GM18951 (cell line): ENCODE results near the gene HLX.

Experiments
- POLR2A ChIP-seq: IDR thresholded peaks from 4 replicates; pipeline ENCODE4 v1.6.1; 2011; ENCODE audit warnings: mild to moderate bottlenecking; ENCODE audit not compliant: insufficient read length, insufficient read depth; ENCODE audit errors: extremely low read depth
- in situ Hi-C: fragments of 300-500 bp; cut with MboI; formaldehyde crosslinking; loops from one replicate; pipeline ENCODE4 v1.12.0; 2022; ENCODE audit warnings: low sequenced_read_pairs, mixed read lengths, inconsistent platforms; ENCODE audit not compliant: unreplicated experiment

HLX gene

GRCh38 chr1:220894025-220894923 lies 15.0 kb downstream of the HLX start:
- in situ Hi-C loops, result no loop called here
- no peak for TF ChIP-seq POLR2A

DNA sequence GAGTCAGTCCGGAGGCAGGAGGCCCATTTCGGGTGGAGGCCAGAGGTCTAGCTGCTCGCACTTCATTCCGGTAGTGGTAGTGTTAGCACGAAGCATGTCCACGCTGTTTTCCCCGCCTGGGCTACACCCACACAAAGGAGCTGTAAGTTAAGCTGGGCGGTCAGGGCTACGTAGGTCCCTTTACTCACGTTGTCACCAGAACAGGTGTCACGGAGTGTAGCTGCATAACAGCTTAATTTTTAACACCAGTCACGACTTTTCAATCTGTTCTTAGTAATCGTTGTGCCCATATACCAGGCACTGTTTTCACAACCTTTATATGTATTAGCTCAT lies 15.6 kb downstream of the HLX start:
- in situ Hi-C loops, result no loop called here
- TF ChIP-seq POLR2A, result no peak

DNA sequence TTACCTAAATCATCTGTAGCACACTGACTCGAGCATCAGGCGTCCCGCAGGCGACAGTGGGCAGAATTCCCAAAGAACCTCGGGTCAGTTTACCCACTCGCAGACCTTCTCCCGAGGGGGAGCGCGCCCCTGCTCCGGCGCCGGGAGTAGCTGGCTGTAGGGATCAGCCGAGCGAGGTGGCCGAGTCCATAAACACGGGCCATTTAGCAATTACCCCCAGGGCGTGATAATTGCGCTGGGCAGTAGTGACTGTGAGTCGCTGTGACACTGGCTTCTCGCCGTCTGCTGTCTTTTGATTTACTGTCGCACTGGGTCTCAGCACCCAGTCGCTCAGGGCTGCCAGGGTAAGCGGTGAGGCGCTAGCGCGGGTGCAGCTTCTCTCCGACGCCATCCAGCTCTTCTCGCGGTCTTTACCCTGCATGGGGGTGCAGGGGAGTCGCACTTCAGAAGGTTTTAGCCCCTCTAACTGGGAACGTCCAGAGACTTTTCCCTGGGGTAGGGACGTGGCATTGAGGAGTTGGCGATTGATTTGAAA lies 16.2 kb downstream of the HLX start:
- TF ChIP-seq POLR2A, result no peak
- in situ Hi-C loops, result no loop called here

DNA sequence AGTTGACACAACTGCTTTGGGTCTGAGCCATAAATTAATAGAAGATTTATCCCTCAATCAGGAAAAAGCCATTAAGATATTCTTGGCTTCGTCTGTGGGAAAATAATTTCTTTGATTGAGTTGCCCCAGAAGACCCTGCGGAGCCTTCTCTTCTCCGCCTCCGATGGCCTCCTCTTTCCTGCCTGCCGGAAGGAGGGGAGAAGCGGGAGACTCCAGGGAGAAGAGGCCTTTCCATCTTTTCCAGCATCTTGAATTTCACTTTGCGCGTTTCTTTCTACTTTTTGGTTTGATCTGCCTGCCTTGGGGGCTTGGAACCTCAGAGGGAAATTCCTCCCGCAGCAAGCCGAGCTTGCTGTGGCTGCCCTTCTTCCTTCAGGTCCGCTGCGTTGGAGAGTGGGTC lies 16.8 kb downstream of the HLX start:
- no peak for TF ChIP-seq POLR2A
- in situ Hi-C loops, result no loop called here

DNA sequence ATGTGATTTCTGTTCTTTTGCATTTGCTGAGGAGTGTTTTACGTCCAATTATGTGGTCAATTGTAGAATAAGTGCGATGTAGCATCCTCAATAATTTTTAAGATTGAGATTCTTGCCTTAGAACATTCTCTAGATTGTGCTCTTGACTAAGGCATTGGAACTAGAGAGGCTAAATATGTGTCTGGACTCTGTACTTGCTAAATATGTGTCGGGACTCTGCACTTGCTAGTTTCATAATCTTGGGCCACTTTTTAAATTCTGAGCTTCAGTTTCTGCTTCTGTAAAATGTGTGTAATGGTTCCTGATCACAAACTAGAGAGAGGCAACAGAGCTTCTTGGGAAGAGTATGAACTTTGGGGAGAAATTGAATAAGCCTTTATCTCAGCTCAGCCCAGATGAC lies 21.6 kb downstream of the HLX start:
- in situ Hi-C loops, result no loop called here
- no peak for TF ChIP-seq POLR2A

DNA sequence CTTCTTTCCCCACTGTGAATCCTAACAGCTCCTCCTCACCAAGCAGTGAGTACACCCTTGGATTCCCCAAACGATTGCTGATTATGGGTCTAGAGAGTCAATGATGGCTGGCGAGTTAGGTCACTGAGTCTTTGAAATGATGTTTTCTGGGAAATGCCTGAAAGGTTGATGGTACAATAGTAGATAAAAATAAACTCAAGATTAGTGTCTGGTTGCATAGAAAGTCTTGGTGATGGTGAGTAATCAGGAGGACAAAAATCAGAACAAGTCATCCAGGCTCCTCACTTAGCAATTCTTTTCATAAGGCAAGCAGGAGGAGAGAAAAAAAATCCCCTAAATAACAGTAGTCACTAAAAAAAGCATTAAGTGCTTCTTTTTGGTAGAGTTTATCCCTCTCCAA lies 22.6 kb downstream of the HLX start:
- TF ChIP-seq POLR2A, result no peak
- in situ Hi-C loops, result no loop called here

- TF ChIP-seq POLR2A, result no peak
- in situ Hi-C loops, result no loop called here
Observed at GRCh38 chr1:220902916-220903315, 23.7 kb downstream of the HLX start.

GRCh38 chr1:220904876-220905275 lies 25.6 kb downstream of the HLX start:
- no peak for TF ChIP-seq POLR2A
- in situ Hi-C loops, result no loop called here

- TF ChIP-seq POLR2A, result no peak
- in situ Hi-C loops, result no loop called here
Observed at GRCh38 chr1:220905650-220906560, 26.7 kb downstream of the HLX start.

DNA sequence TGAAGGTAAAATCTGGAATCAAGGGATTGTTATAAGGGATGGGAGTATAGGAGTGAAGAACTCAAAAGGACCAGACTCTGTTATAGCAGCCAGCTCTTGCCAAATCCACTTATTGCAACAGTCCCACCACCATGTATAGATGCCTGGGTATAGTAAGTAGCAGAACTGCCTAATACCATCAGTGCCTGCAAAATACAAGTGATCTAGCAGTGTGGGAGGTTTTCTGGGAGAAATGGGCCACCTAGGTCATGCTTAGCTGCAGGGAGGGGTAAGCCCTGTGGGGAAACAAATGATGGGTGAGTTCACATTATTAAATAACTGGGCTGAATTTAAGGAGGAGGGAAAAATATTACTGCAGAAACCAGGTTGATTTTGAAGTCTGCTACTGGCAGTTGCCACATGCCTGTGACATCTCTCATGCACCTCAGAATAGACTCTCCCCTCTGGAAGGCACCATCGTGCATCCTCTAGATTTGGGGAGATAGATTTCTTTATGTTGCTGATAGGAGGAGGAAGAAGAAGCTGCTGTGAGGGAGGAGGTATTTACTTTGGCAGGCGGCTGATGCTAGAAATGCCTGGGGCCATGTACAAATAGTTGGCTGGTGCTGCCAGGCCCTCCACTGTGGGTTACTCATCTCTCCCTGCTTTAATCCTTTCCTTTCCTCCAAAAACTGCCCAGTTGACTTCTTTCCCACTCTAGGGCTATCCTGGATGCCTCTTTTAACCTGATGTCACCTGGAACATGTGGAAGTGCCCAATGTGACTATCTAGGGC lies 27.5 kb downstream of the HLX start:
- no peak for TF ChIP-seq POLR2A
- in situ Hi-C loops, result no loop called here

DNA sequence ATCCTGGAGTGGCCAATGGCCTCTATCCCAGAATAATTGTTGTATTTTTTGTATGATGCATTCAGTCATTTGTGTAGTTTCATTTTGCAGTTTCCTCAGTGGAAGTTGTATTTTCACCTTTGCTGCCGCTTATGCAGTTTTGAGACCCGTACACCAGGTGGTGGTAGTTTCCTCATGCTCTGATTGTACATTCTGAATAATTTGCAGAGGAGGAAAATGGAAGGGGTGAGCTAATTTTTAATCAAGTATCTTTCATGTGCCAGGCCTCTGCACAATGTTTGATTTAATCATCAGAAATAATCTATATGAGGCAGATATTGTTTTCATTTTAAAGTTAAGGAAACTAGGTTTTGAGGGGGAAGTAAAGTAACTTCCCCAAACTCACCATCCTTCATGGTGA lies 29.5 kb downstream of the HLX start:
- in situ Hi-C loops, result no loop called here
- no peak for TF ChIP-seq POLR2A

GRCh38 chr1:220910021-220910420 lies 30.8 kb downstream of the HLX start:
- no peak for TF ChIP-seq POLR2A
- in situ Hi-C loops, result no loop called here

GRCh38 chr1:220914283-220915116 lies 35.3 kb downstream of the HLX start:
- in situ Hi-C loops, result no loop called here
- no peak for TF ChIP-seq POLR2A

DNA sequence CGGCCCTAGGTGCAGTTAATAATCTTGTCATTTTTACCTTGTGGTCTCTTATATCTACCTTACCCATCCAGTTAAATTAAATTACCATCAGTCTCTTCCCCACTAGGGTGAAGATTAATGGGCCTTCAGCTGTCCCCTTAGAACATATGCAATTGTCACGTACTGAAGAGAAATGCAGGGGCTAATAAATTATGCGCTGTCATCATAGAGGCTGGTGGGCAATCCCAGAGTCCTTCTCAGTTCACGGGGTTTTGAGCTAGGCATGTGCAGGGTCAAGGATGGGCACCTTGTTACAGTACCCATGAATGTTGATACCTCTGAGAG lies 35.8 kb downstream of the HLX start:
- TF ChIP-seq POLR2A, result no peak
- in situ Hi-C loops, result no loop called here
